H1 (cell line): Measurements from ENCODE around the gene TTC23. TPM values are rescaled to one million over a fixed set of nuclear protein-coding genes. Genes with fewer than 3 reads are reported as not detected.

Experiments
- PHF8 ChIP-seq: fragments of 200-600 bp; sonication (generic); conservative IDR thresholded peaks from 2 replicates; pipeline ENCODE4 v1.7.1; 2012; ENCODE audit warnings: low read depth, mild to moderate bottlenecking, inconsistent platforms, low read length, moderate library complexity
- SUZ12 ChIP-seq: fragments of 200-600 bp; sonication (generic); IDR thresholded peaks from 2 replicates; pipeline ENCODE4 v1.6.1; 2012; ENCODE audit warnings: mild to moderate bottlenecking, inconsistent platforms, low read length, moderate library complexity, mixed read lengths
- polyA plus RNA-seq, 7 experiments: library from polyadenylated mRNA; depleted of rRNA in 3 of 7; stranded (reverse) in 5 of 7; unstranded in 2 of 7; fragments of >200 nt in 5 of 7; fragments of 200-250 nt in 2 of 7; gene quantifications; 1 replicate in 5 of 7; 2 replicates in 1 of 7; 4 replicates in 1 of 7; pipeline versions ENCODE4 v1.2.1 to v1.2.3, GENCODE V29; 2011 to 2013; ENCODE audit warnings: missing spikeins in 2 of 7, mixed read lengths in 2 of 7
- total RNA-seq: library from RNA; stranded (reverse); fragmentation: NEBNext Ultra II Directional; extraction: Animal tissue kit (Norgen Biotek cat#: 25700); gene quantifications from 2 replicates; pipeline ENCODE4 v1.2.1, GENCODE V29; 2021

Gene TTC23
- total and polyA plus RNA-seq, 2 of the 8 experiments (the other 6 are each of a cell fraction or from before 2014, with no cell fraction given), result 4.8 to 23.0 TPM

GRCh38 chr15:99202176-99202552 lies 47.2 kb downstream of the TTC23 start (continued):
- TF ChIP-seq PHF8, result no peak
- no peak for TF ChIP-seq SUZ12
- TF ChIP-seq, all 59 proteins: peak for 0
